WI38 (cell line): Measurements from ENCODE around the gene SOST.

ENCODE experiments used
- H3K4me3 ChIP-seq: 2 replicates; pipeline ENCODE4 v1.5.1; 2011; ENCODE audit warnings: low read depth, mild to moderate bottlenecking, control low read depth, low read length
- CTCF ChIP-seq: IDR thresholded peaks from 2 replicates; pipeline ENCODE4 v1.5.1; 2012; ENCODE audit warnings: low read depth, mild to moderate bottlenecking, control low read depth, low read length

The SOST gene

DNA sequence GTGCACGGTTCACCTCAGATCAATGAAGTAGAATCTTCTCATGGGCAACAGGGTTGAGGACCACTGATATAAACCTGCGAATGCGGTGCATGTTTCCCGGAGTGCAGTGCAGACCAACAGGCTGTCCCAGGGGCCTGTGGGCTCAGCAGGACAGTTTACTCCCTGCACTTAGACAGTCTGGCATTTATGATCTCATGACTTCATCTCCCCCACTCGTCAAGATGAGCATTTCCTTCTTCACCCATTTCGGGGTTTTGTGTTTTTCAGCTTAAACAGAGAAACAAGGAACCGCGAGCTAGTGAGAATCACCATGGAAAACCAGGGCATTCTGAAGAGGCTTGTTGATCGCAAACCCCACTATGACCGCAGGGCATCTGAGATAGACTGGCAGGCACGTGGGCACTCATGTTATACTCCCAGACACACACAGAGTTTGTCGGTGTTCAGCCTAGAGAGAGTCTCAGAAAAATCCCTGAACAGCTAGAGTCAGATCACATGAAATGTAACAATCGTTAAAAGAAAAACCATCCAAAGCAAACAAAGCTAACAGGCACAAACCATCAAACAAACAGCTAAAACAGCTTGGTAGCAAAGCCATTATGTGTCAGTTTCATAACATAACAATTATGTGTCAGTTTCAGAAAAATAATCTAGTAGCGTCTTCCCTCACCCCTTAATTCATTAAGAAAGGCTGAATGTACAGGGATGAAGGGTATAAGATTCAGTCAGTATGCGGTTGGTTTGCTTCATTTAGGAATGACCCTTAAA lies 24.5 kb upstream of the SOST start:
- no peak for TF ChIP-seq CTCF
- no peak overlapping the region for H3K4me3 ChIP-seq

DNA sequence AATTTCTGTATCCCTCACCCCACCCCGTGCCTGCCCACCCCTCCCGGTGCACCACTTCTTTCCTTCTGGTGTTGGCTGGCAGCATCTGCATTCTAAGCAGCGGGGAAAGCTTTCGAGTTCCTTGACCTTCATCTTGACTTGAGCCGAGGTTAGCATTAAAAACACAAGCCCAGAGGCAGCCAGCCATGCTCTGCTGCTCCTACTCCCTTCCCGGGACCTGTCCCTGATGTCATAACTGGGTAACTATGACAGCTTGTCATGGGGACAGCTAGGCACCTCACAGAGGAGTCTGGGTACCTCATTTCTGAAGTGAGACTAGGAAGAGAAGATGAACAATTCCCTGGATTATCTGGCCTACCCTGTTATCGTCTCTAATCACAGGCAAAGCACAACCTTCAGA lies 21.5 kb upstream of the SOST start, which contains the start of gene CFAP97D1:
TSS of gene CFAP97D1 (plus strand) at position 301 of the 400 bp plus-strand sequence. CDS start at position 329, 28 bp downstream.
- no peak for TF ChIP-seq CTCF
- H3K4me3 ChIP-seq: peak within 1 kb of the TSS; percentile 71

DNA sequence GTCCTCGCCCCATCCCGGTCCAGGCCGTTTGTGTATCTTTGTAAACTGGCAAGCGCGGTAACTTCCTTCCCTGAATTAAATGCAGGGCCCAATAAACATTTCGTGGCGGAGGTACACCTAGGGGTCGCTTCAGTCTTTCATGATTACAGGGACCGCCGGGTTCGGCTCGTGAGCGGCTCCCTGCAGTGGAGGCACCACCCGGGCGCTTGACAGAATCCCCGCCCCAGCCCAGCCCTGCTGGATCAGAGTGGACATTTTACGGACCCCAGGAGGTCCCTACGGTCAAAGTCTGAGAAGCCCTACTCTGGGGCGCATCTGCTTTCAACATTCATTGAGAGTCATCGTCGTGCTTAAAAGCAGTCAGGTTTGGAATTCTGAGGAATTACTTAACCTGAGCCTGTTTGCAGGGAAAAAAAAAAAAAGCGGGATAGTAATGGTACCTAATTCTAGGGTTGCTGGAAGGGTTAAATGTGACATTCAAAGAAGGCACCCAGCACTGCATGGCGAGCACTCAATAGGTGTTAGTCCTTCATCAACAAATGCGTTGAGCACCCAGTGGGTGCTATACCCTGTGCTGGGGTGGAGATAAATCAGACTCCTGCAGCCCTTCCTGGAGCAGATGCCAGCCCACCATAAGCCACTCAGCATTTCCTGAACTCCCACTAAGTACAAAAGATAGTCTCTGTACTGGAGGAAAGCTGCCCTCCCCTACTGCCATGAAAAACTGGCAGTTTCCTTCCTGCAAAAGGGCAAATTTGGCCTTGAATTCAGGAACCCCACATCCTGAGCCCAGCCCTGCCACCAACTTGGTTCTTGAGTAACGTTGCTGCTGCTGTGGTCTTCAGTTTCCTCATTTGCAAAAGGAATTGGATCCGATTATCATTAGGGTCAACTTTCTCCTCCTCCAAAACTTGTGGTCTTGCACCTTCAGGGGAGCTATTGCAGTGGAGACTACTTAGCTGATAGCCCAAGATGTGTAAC lies 20.8 kb upstream of the SOST start:
- no peak for TF ChIP-seq CTCF
- peak overlapping the region; percentile 71 for H3K4me3 ChIP-seq

DNA sequence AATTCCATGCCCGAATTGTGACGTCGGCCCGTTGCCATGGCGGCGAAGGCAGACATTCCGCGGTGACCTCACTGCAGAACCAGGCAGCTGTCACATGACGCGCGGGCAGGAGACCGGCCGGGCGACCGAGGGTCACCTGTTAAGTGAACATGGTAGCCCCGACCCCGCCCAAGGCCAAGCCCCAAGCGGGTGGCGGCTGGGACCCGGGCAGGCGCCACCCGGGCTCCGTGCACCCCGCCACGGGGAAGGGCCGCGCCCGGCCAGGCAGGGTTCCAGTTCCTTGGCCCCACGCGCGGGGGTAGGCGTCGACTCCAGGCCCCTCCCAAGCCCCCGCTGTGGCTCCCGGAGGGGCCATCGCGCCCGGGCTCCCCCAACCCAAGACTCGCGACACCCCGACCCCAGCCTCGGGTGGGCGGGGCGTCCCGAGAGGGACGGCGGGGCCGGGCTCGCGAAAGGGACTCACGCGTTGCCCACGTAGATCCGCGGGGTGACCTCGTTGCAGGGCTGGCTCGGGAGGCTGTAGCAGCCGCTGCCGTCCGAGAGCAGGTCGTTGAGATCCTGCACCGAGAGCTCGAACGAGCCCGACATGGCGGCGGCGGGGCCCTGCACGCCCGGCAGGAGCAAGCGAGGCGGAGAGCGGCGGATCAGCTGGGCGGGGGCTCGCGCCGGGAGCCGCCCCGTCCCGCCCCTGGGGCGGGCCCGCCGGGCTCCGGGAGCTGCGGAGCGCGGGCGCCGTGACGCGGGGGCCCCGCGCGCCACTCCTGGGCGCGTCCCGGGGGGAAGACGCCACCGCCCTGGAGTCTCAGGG lies 19.9 kb upstream of the SOST start, which contains the start of gene DUSP3:
TSS of gene DUSP3 (minus strand) at position 641 of the 808 bp plus-strand sequence. CDS start at position 588, 53 bp downstream.
- TF ChIP-seq CTCF: no peak
- H3K4me3 ChIP-seq: peak within 1 kb of the TSS; percentile 71

GRCh38 chr17:43774304-43775250 lies 16.0 kb upstream of the SOST start:
- no peak for TF ChIP-seq CTCF
- H3K4me3 ChIP-seq: no peak overlapping the region
